NCI-H1694 (cell line): Measurements from ENCODE around the gene AK4.

ENCODE experiments used
- DNase-seq: peaks from one replicate; lab custom pipeline; 2025; lab: John Stamatoyannopoulos, UW

The AK4 gene

DNA sequence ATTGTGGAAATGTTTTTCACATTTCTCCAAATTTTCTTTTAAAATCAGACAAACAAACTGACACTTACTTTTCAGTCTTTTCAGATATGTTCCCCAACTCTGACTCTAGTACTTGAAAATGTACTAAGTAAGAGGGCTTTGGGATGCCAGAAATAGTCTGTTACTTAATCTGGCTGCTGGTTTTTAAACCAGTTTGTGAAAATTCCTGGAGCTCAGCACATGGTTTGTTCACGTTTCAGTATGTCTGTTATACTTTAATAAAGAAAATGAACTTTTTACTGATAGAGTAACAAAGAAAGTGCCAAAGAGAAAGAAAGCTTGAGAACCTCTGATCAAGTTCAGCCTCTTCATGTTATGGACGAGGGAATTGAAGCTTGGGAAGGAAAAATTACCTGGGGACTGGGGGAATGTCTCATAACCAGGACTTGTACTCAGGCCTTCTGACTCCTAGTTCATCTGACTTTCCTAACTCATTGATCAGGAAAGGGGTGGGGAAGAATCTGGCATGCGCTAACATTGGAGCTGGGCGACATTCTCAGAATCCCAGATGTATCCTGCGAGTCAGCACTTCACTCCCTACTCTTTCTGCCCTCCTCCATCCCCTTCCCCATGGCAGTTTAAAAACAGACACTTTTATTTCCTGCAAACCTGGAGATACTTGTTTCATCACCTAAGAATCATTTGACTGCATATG lies 130.5 kb downstream of the AK4 start:
- no peak for DNase-seq

DNA sequence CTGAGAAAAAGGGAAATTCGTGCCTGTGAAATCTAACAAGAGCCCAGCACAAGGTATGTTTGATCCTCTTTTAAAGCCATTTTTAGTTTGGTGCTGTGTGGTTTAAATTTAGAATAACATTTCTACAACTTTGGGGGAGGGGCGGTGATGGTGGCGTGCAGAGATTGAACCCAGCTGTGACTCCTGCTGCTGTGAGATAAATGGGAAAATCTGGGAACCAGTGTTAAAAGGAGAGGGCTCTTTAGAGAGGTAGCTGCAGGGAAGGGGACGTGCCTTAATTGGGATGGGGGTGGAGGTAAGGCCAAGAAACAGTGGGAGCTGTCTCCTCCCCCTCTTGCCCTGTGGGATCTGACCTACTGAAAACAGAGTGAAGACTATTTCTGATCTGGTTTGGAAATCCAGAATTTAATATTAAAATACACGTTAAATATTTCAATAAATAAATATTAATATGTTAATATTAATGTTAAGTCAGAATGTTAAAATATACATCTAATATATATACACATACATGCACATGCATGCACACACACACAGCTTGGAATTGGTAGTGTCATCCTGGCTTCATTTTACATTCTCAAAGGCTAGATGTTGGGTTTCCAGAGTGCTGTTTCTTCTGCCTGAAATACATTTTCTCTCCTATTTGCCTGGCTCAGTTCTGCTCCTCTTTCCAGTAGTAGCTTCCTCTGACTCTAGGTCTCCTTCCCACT lies 131.2 kb downstream of the AK4 start:
- no peak for DNase-seq
